SK-N-SH (cell line): ENCODE measurements around the gene NT5M. TPM values are rescaled to one million over a fixed set of nuclear protein-coding genes. Genes with fewer than 3 reads are reported as not detected.

Experiments
- CTCF ChIA-PET: fragments of 300-600, 350-600 bp; formaldehyde crosslinking; extraction: SDS; loops from one replicate; lab custom pipeline; 2021; lab: Yijun Ruan, JAX
- POLR2A ChIA-PET: fragments of 350-600 bp; sonication (Branson Sonifier 250); formaldehyde crosslinking; extraction: SDS; loops from one replicate; lab custom pipeline; 2020; ENCODE audit warnings: antibody characterized with exemption, inconsistent platforms; lab: Yijun Ruan, JAX
- DNase-seq: peaks from one replicate; pipeline ENCODE4 v3.0.0; 2012
- H2AFZ ChIP-seq: fragments of 200-600 bp; sonication (generic); 2 replicates; pipeline ENCODE4 v1.8.1; 2016; ENCODE audit warnings: antibody characterized with exemption, mild to moderate bottlenecking, low read depth
- H3F3A ChIP-seq: fragments of 200-600 bp; sonication (generic); replicated peaks from 2 replicates; pipeline ENCODE3; 2016; ENCODE audit warnings: antibody characterized with exemption, mild to moderate bottlenecking; ENCODE audit not compliant: insufficient read depth
- H3K27ac ChIP-seq, 2 experiments: fragments of 200-500 bp in 1 of 2; fragments of 200-600 bp in 1 of 2; sonication (Bioruptor generic) in 1 of 2; sonication (generic), shearing (Covaris generic) in 1 of 2; 2 replicates each; pipeline versions ENCODE4 v1.5.1 to v1.6.1; 2014 to 2016; ENCODE audit warnings: low read depth in 2 of 2, inconsistent platforms in 1 of 2, low read length in 1 of 2, mild to moderate bottlenecking in 1 of 2, mixed read lengths in 1 of 2
- H3K27me3 ChIP-seq: fragments of 200-600 bp; sonication (generic), shearing (Covaris generic); 2 replicates; pipeline ENCODE4 v1.6.1; 2016; ENCODE audit warnings: mixed run types; ENCODE audit not compliant: insufficient read depth
- H3K36me3 ChIP-seq, 2 experiments: fragments of 200-500 bp in 1 of 2; fragments of 200-600 bp in 1 of 2; sonication (Bioruptor generic) in 1 of 2; sonication (generic) in 1 of 2; replicated peaks in 1 of 2; 2 replicates each; pipeline versions ENCODE3 to v1.5.1; 2014 to 2016; ENCODE audit warnings: low read length in 1 of 2, mild to moderate bottlenecking in 1 of 2; ENCODE audit not compliant: insufficient read depth in 2 of 2, control insufficient read depth in 1 of 2
- H3K4me1 ChIP-seq, 2 experiments: fragments of 200-500 bp in 1 of 2; fragments of 200-600 bp in 1 of 2; sonication (Bioruptor generic) in 1 of 2; sonication (generic), shearing (Covaris generic) in 1 of 2; 2 replicates each; pipeline versions ENCODE4 v1.5.1 to v1.6.1; 2014 to 2016; ENCODE audit warnings: low read depth in 1 of 2, low read length in 1 of 2, mixed run types in 1 of 2; ENCODE audit not compliant: insufficient read depth in 2 of 2, control insufficient read depth in 1 of 2
- H3K4me2 ChIP-seq: fragments of 200-600 bp; sonication (generic), shearing (Covaris generic); 2 replicates; pipeline ENCODE4 v1.6.1; 2017; ENCODE audit warnings: mixed run types
- H3K4me3 ChIP-seq, 2 experiments: fragments of 200-500 bp in 1 of 2; fragments of 200-600 bp in 1 of 2; sonication (Bioruptor generic) in 1 of 2; sonication (generic), shearing (Covaris generic) in 1 of 2; 2 replicates each; pipeline versions ENCODE4 v1.5.1 to v1.8.1; 2014 to 2016; ENCODE audit warnings: low read depth in 2 of 2, inconsistent platforms in 1 of 2, low read length in 1 of 2, mild to moderate bottlenecking in 1 of 2, mixed read lengths in 1 of 2, moderate library complexity in 1 of 2
- H3K79me2 ChIP-seq: fragments of 200-600 bp; sonication (generic); 2 replicates; pipeline ENCODE4 v1.8.1; 2017; ENCODE audit warnings: mild to moderate bottlenecking; ENCODE audit not compliant: insufficient read depth
- H3K9ac ChIP-seq: fragments of 200-600 bp; sonication (generic); 2 replicates; pipeline ENCODE4 v1.6.1; 2017; ENCODE audit warnings: mixed run types
- H3K9me2 ChIP-seq: fragments of 200-600 bp; sonication (generic); 2 replicates; pipeline ENCODE4 v1.6.1; 2017; ENCODE audit warnings: mixed run types
- H3K9me3 ChIP-seq: fragments of 200-600 bp; sonication (generic); 2 replicates; pipeline ENCODE4 v1.6.1; 2017; ENCODE audit warnings: mixed run types, mild to moderate bottlenecking, moderate library complexity
- H4K20me1 ChIP-seq: fragments of 200-600 bp; sonication (generic); 2 replicates; pipeline ENCODE4 v1.6.1; 2017; ENCODE audit warnings: mild to moderate bottlenecking, mixed run types; ENCODE audit not compliant: insufficient read depth
- CHD2 ChIP-seq: fragments of 150-350 bp; IDR thresholded peaks from 2 replicates; pipeline ENCODE4 v1.6.1; 2018; ENCODE audit warnings: low read length; ENCODE audit not compliant: partially characterized antibody
- CTCF ChIP-seq: fragments of 200-600 bp; sonication (generic); IDR thresholded peaks from 2 replicates; pipeline ENCODE4 v1.6.1; 2017; ENCODE audit warnings: antibody characterized with exemption, mild to moderate bottlenecking, moderate library complexity
- ELF1 ChIP-seq: IDR thresholded peaks from 2 replicates; pipeline ENCODE4 v1.4.0; 2012
- EP300 ChIP-seq, 2 experiments: IDR thresholded peaks; 2 replicates each; pipeline versions ENCODE4 v1.4.0 to v1.6.1; 2012; ENCODE audit warnings: borderline replicate concordance in 1 of 2, low read depth in 1 of 2, low read length in 1 of 2
- FOXJ3 ChIP-seq: sonication (generic); formaldehyde crosslinking; IDR thresholded peaks from 2 replicates; pipeline ENCODE4 v1.5.1; 2020; ENCODE audit warnings: mild to moderate bottlenecking, missing genetic modification reagents
- GABPA ChIP-seq: IDR thresholded peaks from 2 replicates; pipeline ENCODE4 v1.4.0; 2012; ENCODE audit warnings: low read depth, mild to moderate bottlenecking
- MXI1 ChIP-seq: IDR thresholded peaks from 2 replicates; pipeline ENCODE4 v1.6.1; 2012; ENCODE audit warnings: mild to moderate bottlenecking, low read depth, low read length, improper control_type of control experiment
- NFIC ChIP-seq: IDR thresholded peaks from 2 replicates; pipeline ENCODE4 v1.4.0; 2012; ENCODE audit warnings: borderline replicate concordance
- PBX3 ChIP-seq: IDR thresholded peaks from 2 replicates; pipeline ENCODE4; 2012
- POLR2AphosphoS5 ChIP-seq: IDR thresholded peaks from 2 replicates; pipeline ENCODE4 v1.6.1; 2012; ENCODE audit warnings: low read depth, low read length
- RAD21 ChIP-seq: IDR thresholded peaks from 2 replicates; pipeline ENCODE4 v1.6.1; 2012; ENCODE audit warnings: mild to moderate bottlenecking, low read length
- RCOR1 ChIP-seq: fragments of 150-350 bp; IDR thresholded peaks from 2 replicates; pipeline ENCODE4 v1.6.1; 2017; ENCODE audit warnings: antibody characterized with exemption, low read length
- SMC3 ChIP-seq: IDR thresholded peaks from 2 replicates; pipeline ENCODE4 v1.6.1; 2012; ENCODE audit warnings: low read depth, low read length, improper control_type of control experiment
- TAF1 ChIP-seq: IDR thresholded peaks from 2 replicates; pipeline ENCODE4 v1.6.1; 2012; ENCODE audit warnings: low read depth, mild to moderate bottlenecking, low read length, moderate library complexity, borderline replicate concordance
- TCF12 ChIP-seq: IDR thresholded peaks from 2 replicates; pipeline ENCODE4 v1.4.0; 2012
- USF2 ChIP-seq: fragments of 150-350 bp; IDR thresholded peaks from 2 replicates; pipeline ENCODE4 v1.6.1; 2017; ENCODE audit warnings: antibody characterized with exemption, low read length, low read depth, borderline replicate concordance
- ZBTB33 ChIP-seq: IDR thresholded peaks from 2 replicates; pipeline ENCODE4 v1.4.0; 2012; ENCODE audit warnings: low read depth, borderline replicate concordance
- WGBS: methylation state at CpG from one replicate; pipeline ENCODE4 v1.1.6; 2017; ENCODE audit warnings: low lambda C conversion rate; 5-methylcytosine and 5-hydroxymethylcytosine counted together
- polyA plus RNA-seq, 3 experiments: library from polyadenylated mRNA; depleted of rRNA; stranded (reverse); fragments of >200 nt; gene quantifications; 2 replicates each; pipeline ENCODE4 v1.2.3, GENCODE V29; 2012
- TF ChIP-seq, protein P1 (sequence below): IDR thresholded peaks from 2 replicates; pipeline ENCODE4 v1.4.0; 2012; ENCODE audit warnings: low read depth, borderline replicate concordance
- TF ChIP-seq, protein P2 (sequence below): IDR thresholded peaks from 2 replicates; pipeline ENCODE4 v1.4.0; 2012; ENCODE audit warnings: low read depth

NT5M gene
- polyA plus RNA-seq, 1 of the 3 experiments (the other 2 are of a cell fraction), result 3.9 TPM

- Histone ChIP-seq H3K36me3 (no peaks in the 10 kb centered on the region), H3K9me2 (no peaks in the 10 kb centered on the region), H3F3A (peaks cover 3% of the 10 kb centered on the region), H3K27ac (no peak overlapping the region), H3K9ac (no peak overlapping the region), H3K27me3 (no peaks in the 10 kb centered on the region), H3K4me1 (no peaks in the 10 kb centered on the region), H4K20me1 (no peaks in the 10 kb centered on the region), H3K4me3 (no peak overlapping the region), H3K79me2 (no peaks in the 10 kb centered on the region), H3K4me2 (no peak overlapping the region), H3K9me3 (no peaks in the 10 kb centered on the region), H2AFZ (no peak overlapping the region)
- 79% methylated on average over 12 of the region's 12 CpGs for WGBS
- peak; percentile 45 for DNase-seq
- TF ChIP-seq MXI1 (no peak), SMC3 (peak; percentile 13; the same call in 1 of the 2 replicates), CTCF (peak; percentile 32), NFIC (no peak), CHD2 (no peak), RAD21 (peak; percentile 40)
- POLR2A ChIA-PET, result no interaction called here
- CTCF ChIA-PET, result interaction anchor here (0.6 to 1.0 kb wide), 3 partner anchors 9 to 183 kb away, joined by 3 read pairs; partner anchors contain the start of gene RASD1
Observed at GRCh38 chr17:17313350-17313991, 10.3 kb downstream of the NT5M start.

GRCh38 chr17:17314501-17315071 lies 11.4 kb downstream of the NT5M start:
- WGBS, result 84% methylated on average over 5 of the region's 5 CpGs
- CTCF ChIA-PET, result interaction anchor here (1.4 kb wide), 1 partner anchor 40 kb away, joined by 4 read pairs; no protein-coding TSS in a partner anchor
- no peak for TF ChIP-seq GABPA
- TF ChIP-seq ZBTB33, result no peak
- TF ChIP-seq TAF1, result no peak
- no peak for TF ChIP-seq NFIC
- TF ChIP-seq TCF12, result no peak
- TF ChIP-seq PBX3, result no peak
- TF ChIP-seq RCOR1, result no peak
- TF ChIP-seq, protein P1, sequence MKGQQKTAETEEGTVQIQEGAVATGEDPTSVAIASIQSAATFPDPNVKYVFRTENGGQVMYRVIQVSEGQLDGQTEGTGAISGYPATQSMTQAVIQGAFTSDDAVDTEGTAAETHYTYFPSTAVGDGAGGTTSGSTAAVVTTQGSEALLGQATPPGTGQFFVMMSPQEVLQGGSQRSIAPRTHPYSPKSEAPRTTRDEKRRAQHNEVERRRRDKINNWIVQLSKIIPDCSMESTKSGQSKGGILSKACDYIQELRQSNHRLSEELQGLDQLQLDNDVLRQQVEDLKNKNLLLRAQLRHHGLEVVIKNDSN, result no peak
- TF ChIP-seq ELF1, result no peak
- no peak for TF ChIP-seq EP300 (IDR thresholded peaks at IDR 0.05; ENCODE audit: borderline replicate concordance in 1 of 2, low read depth in 1 of 2, low read length in 1 of 2)
- no peak for TF ChIP-seq CHD2
- TF ChIP-seq, protein P2, sequence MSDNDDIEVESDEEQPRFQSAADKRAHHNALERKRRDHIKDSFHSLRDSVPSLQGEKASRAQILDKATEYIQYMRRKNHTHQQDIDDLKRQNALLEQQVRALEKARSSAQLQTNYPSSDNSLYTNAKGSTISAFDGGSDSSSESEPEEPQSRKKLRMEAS, result no peak
- no peak for TF ChIP-seq RAD21
- TF ChIP-seq FOXJ3 (CRISPR knock-in tag), result no peak
- TF ChIP-seq USF2, result no peak
- no peak for TF ChIP-seq POLR2AphosphoS5

More at GRCh38 chr17:17314501-17315071, 11.4 kb downstream of the NT5M start:
- Histone ChIP-seq H3K9me2 (no peaks in the 10 kb centered on the region), H3K4me2 (no peak overlapping the region), H4K20me1 (no peaks in the 10 kb centered on the region), H3K27ac (no peak overlapping the region), H3K36me3 (no peaks in the 10 kb centered on the region), H3K4me1 (no peaks in the 10 kb centered on the region), H3K9ac (no peak overlapping the region), H3K79me2 (no peaks in the 10 kb centered on the region), H3K4me3 (no peak overlapping the region), H3K27me3 (no peaks in the 10 kb centered on the region), H3F3A (no peaks in the 10 kb centered on the region), H2AFZ (no peak overlapping the region), H3K9me3 (no peaks in the 10 kb centered on the region)
- DNase-seq, result no peak
- POLR2A ChIA-PET, result no interaction called here
